Measurements from ENCODE around the gene CHI3L2.

DNA sequence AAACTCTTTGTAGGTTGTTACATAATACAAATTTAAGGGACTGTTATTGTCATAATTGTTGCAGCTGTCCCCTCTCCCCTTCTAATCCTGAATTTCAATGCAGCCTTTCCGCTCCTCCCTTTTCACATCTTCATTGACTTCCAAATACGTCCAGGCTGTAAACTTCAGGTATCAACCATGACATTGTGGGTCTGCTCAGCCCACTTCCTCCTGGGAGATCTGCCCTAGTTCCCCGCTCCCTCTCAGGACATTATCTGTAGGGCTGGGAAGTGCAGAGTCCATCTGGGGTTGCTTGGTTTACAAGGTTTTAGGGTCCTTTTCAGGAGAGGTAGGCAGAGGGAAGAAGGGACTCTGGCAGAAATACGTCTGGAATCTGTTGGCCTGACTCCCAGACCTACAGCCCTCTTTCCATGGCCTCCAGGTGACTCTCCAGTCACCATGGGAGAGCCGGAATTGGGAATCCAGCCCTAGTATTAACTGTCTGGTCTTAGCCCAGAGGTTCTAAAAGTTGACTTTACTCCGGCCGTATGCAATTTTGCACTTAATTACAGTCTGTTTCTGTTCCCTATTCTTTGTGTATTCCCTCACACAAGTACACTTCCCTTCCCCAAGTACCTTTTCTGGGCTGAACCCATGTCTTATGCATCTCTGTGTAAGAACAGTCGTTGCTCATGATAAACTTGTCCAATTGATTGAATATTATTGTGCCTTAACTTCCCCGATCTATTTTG lies 22.4 kb upstream of the CHI3L2 start:
- TF ChIP-seq, protein P1, sequence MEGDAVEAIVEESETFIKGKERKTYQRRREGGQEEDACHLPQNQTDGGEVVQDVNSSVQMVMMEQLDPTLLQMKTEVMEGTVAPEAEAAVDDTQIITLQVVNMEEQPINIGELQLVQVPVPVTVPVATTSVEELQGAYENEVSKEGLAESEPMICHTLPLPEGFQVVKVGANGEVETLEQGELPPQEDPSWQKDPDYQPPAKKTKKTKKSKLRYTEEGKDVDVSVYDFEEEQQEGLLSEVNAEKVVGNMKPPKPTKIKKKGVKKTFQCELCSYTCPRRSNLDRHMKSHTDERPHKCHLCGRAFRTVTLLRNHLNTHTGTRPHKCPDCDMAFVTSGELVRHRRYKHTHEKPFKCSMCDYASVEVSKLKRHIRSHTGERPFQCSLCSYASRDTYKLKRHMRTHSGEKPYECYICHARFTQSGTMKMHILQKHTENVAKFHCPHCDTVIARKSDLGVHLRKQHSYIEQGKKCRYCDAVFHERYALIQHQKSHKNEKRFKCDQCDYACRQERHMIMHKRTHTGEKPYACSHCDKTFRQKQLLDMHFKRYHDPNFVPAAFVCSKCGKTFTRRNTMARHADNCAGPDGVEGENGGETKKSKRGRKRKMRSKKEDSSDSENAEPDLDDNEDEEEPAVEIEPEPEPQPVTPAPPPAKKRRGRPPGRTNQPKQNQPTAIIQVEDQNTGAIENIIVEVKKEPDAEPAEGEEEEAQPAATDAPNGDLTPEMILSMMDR (IDR thresholded peaks at IDR 0.05 in 8 of 11, conservative IDR thresholded peaks at IDR 0.05 in 3 of 11): no peak
- TF ChIP-seq POLR2A (IDR thresholded peaks at IDR 0.05): no peak
- no peak for TF ChIP-seq POLR2AphosphoS5 (IDR thresholded peaks at IDR 0.05)

All from spleen (tissue), 7 donors.